HCT116 (cell line): Measurements from ENCODE around the gene NOS3. TPM values are rescaled to one million over a fixed set of nuclear protein-coding genes. Genes with fewer than 3 reads are reported as not detected.
A peak's percentile ranks its signal among the peaks of the same experiment; 100 is the strongest.

Experiments
- ATAC-seq: fragments of 200-7000 bp; cut with Tn5 transposase; 2 replicates; pipeline ENCODE4 v1.9.1; 2020; ENCODE audit warnings: mild to moderate bottlenecking, moderate library complexity
- BruUV-seq: library from RNA; stranded (reverse); fragments of 400-500 nt; replicated peaks from 2 replicates; lab custom pipeline; 2021; lab: Mats Ljungman, UMichigan
- CTCF ChIA-PET: fragments of 300-600 bp; sonication (Branson Sonifier 250); formaldehyde crosslinking; loops from one replicate; lab custom pipeline; 2021; ENCODE audit warnings: antibody characterized with exemption; lab: Charles Lee
- POLR2A ChIA-PET: fragments of 300-600, 350-600 bp; sonication (Branson Sonifier 250); formaldehyde crosslinking; loops from one replicate; lab custom pipeline; 2021; ENCODE audit warnings: antibody characterized with exemption; lab: Charles Lee
- RAD21 ChIA-PET, 2 experiments: fragments of 300-600 bp; sonication (Branson Sonifier 250); formaldehyde crosslinking; loops; one replicate each; lab custom pipeline; 2023; ENCODE audit warnings: low total read pairs in 2 of 2; ENCODE audit not compliant: uncharacterized antibody in 2 of 2, unreplicated experiment in 2 of 2, low non-redundant PET in 1 of 2; lab: Charles Lee
- DNase-seq: peaks from one replicate; pipeline ENCODE4 v3.0.0-alpha.2; 2010; ENCODE audit warnings: low read depth, low spot score
- H2AFZ ChIP-seq: fragments of 200-600 bp; shearing (Covaris generic), sonication (generic); 2 replicates; pipeline ENCODE4 v1.6.1; 2017; ENCODE audit warnings: low read depth, mixed run types, mixed read lengths, antibody characterized with exemption, low read length; ENCODE audit not compliant: poor library complexity, severe bottlenecking
- H3K27ac ChIP-seq: 2 replicates; pipeline ENCODE4 v1.5.1; 2012; ENCODE audit warnings: low read depth, low read length
- H3K27me3 ChIP-seq: fragments of 200-600 bp; sonication (generic); 2 replicates; pipeline ENCODE4 v1.6.1; 2016; ENCODE audit warnings: mixed run types, low read length, mixed read lengths; ENCODE audit not compliant: insufficient read depth
- H3K36me3 ChIP-seq, 2 experiments: fragments of 200-500 bp in 1 of 2; fragments of 200-600 bp in 1 of 2; sonication (Bioruptor generic) in 1 of 2; sonication (generic) in 1 of 2; 2 replicates each; pipeline versions ENCODE4 v1.5.1 to v1.6.1; 2014 to 2016; ENCODE audit warnings: low read length in 2 of 2, inconsistent platforms in 1 of 2, mixed read lengths in 1 of 2, mixed run types in 1 of 2; ENCODE audit not compliant: insufficient read depth in 2 of 2, control insufficient read depth in 1 of 2
- H3K4me1 ChIP-seq, 2 experiments: fragments of 200-600 bp in 1 of 2; sonication (generic) in 1 of 2; 2 replicates each; pipeline versions ENCODE4 v1.5.1 to v1.6.1; 2012 to 2017; ENCODE audit warnings: low read length in 2 of 2, inconsistent platforms in 1 of 2, mild to moderate bottlenecking in 1 of 2, mixed read lengths in 1 of 2, mixed run types in 1 of 2, moderate library complexity in 1 of 2; ENCODE audit not compliant: insufficient read depth in 2 of 2, control insufficient read depth in 1 of 2
- H3K4me2 ChIP-seq: fragments of 200-600 bp; sonication (generic); 2 replicates; pipeline ENCODE4 v1.6.1; 2017; ENCODE audit warnings: mixed run types, low read length, mixed read lengths
- H3K4me3 ChIP-seq, 2 experiments: fragments of 200-600 bp in 1 of 2; sonication (generic) in 1 of 2; replicated peaks in 1 of 2; 2 replicates each; pipeline ENCODE4 v1.5.1; 2011 to 2016; ENCODE audit warnings: low read length in 2 of 2, control low read depth in 1 of 2, low read depth in 1 of 2, mild to moderate bottlenecking in 1 of 2, mixed read lengths in 1 of 2, mixed run types in 1 of 2
- H3K79me2 ChIP-seq: fragments of 200-600 bp; sonication (generic); 2 replicates; pipeline ENCODE4 v1.6.1; 2017; ENCODE audit warnings: mild to moderate bottlenecking, mixed run types, low read length, moderate library complexity, mixed read lengths; ENCODE audit not compliant: insufficient read depth
- H3K9ac ChIP-seq: fragments of 200-600 bp; sonication (generic); 2 replicates; pipeline ENCODE4 v1.6.1; 2016; ENCODE audit warnings: low read length, mixed read lengths
- H3K9me2 ChIP-seq: fragments of 200-600 bp; sonication (generic), shearing (Covaris generic); 2 replicates; pipeline ENCODE4 v1.6.1; 2017; ENCODE audit warnings: mixed run types, mild to moderate bottlenecking, moderate library complexity; ENCODE audit not compliant: insufficient read depth
- H3K9me3 ChIP-seq, 2 experiments: fragments of 200-500 bp in 1 of 2; fragments of 200-600 bp in 1 of 2; sonication (Bioruptor generic) in 1 of 2; sonication (generic) in 1 of 2; 2 replicates each; pipeline ENCODE4 v1.6.1; 2014 to 2017; ENCODE audit warnings: low read length in 2 of 2, mixed read lengths in 2 of 2, inconsistent platforms in 1 of 2, low read depth in 1 of 2, mild to moderate bottlenecking in 1 of 2, mixed run types in 1 of 2, moderate library complexity in 1 of 2; ENCODE audit not compliant: control insufficient read depth in 1 of 2, insufficient read depth in 1 of 2
- H4K20me1 ChIP-seq: fragments of 200-600 bp; sonication (generic), shearing (Covaris generic); 2 replicates; pipeline ENCODE4 v1.6.1; 2017; ENCODE audit warnings: mixed run types, mild to moderate bottlenecking, moderate library complexity; ENCODE audit not compliant: insufficient read depth
- CTCF ChIP-seq, 3 experiments: fragments of 200-600 bp in 1 of 3; sonication (generic) in 1 of 3; IDR thresholded peaks in 2 of 3; conservative IDR thresholded peaks in 1 of 3; 2 replicates each; pipeline ENCODE4 v1.5.1; 2012 to 2017; ENCODE audit warnings: low read depth in 2 of 3, low read length in 2 of 3, antibody characterized with exemption in 1 of 3, borderline replicate concordance in 1 of 3, control low read depth in 1 of 3, mild to moderate bottlenecking in 1 of 3, mixed read lengths in 1 of 3, mixed run types in 1 of 3, moderate library complexity in 1 of 3; ENCODE audit not compliant: insufficient read depth in 1 of 3
- ELF1 ChIP-seq: IDR thresholded peaks from 2 replicates; pipeline ENCODE4 v1.6.1; 2012; ENCODE audit warnings: low read depth, borderline replicate concordance
- EZH2 ChIP-seq: fragments of 200-600 bp; sonication (generic); IDR thresholded peaks from 2 replicates; pipeline ENCODE4 v1.6.1; 2017; ENCODE audit warnings: antibody characterized with exemption, mixed run types
- EZH2phosphoT487 ChIP-seq: fragments of 200-600 bp; IDR thresholded peaks from 2 replicates; pipeline ENCODE4 v1.6.1; 2018; ENCODE audit warnings: antibody characterized with exemption, borderline replicate concordance
- FOSL1 ChIP-seq: IDR thresholded peaks from 2 replicates; pipeline ENCODE4 v1.6.1; 2012; ENCODE audit warnings: low read depth
- MAX ChIP-seq: IDR thresholded peaks from 2 replicates; pipeline ENCODE4 v1.6.1; 2012
- POLR2AphosphoS5 ChIP-seq: IDR thresholded peaks from 2 replicates; pipeline ENCODE4 v1.6.1; 2011; ENCODE audit warnings: mild to moderate bottlenecking, low read depth, low read length, moderate library complexity
- RAD21 ChIP-seq: IDR thresholded peaks from 2 replicates; pipeline ENCODE4 v1.6.1; 2012; ENCODE audit warnings: low read depth, mild to moderate bottlenecking
- SIN3A ChIP-seq: IDR thresholded peaks from 2 replicates; pipeline ENCODE4 v1.6.1; 2012; ENCODE audit warnings: low read depth
- SRF ChIP-seq: IDR thresholded peaks from 2 replicates; pipeline ENCODE4 v1.6.1; 2012; ENCODE audit warnings: low read depth
- TCF7L2 ChIP-seq: IDR thresholded peaks from 2 replicates; pipeline ENCODE4 v1.7.0; 2011; ENCODE audit warnings: borderline replicate concordance, inconsistent platforms; ENCODE audit not compliant: insufficient read depth, insufficient read length; ENCODE audit errors: extremely low read depth
- ZNF274 ChIP-seq: fragments of 200-500 bp; sonication (Bioruptor generic); IDR thresholded peaks from 2 replicates; pipeline ENCODE4 v1.6.1; 2014; ENCODE audit warnings: mild to moderate bottlenecking, low read depth, low read length, inconsistent platforms
- intact Hi-C: fragments of 100-400 bp; cut with micrococcal nuclease; formaldehyde crosslinking; loops from 2 replicates; pipeline ENCODE4 v1.10.0; 2022
- total RNA-seq: library from RNA; stranded (reverse); gene quantifications from one replicate; pipeline ENCODE4 v1.2.1, GENCODE V29; 2021; ENCODE audit not compliant: unreplicated experiment

Gene NOS3
- total RNA-seq, 1 experiment from 2014 or later, result 35.8 TPM

- TF ChIP-seq CTCF (IDR thresholded peaks at IDR 0.05 in 2 of 3, conservative IDR thresholded peaks at IDR 0.05 in 1 of 3; ENCODE audit: borderline replicate concordance in 1 of 3, insufficient read depth in 1 of 3, low read depth in 2 of 3, low read length in 2 of 3), result no peak
- TF ChIP-seq EZH2phosphoT487, result no peak
- TF ChIP-seq SRF, result no peak
- no peak for TF ChIP-seq ELF1
- TF ChIP-seq RAD21, result no peak
- TF ChIP-seq SIN3A, result no peak
These were observed 26.1 kb downstream of the NOS3 start (continued) for GRCh38 chr7:151016942-151017341.

GRCh38 chr7:151017370-151017952 is 26.6 kb downstream of the NOS3 start:
- Histone ChIP-seq H3K4me3 (no peak overlapping the region), H3K36me3 (no peaks in the 10 kb centered on the region), H3K9me2 (no peaks in the 10 kb centered on the region), H3K27ac (no peak overlapping the region), H3K4me2 (peak overlapping the region; percentile 60; the same call in 1 of the 2 replicates), H3K4me1 (peaks cover 0 to 29% of the 10 kb centered on the region in 2 experiments; a peak in 2 of 4 replicates), H3K79me2 (no peaks in the 10 kb centered on the region), H4K20me1 (no peaks in the 10 kb centered on the region), H3K9ac (no peak overlapping the region), H3K27me3 (no peaks in the 10 kb centered on the region), H2AFZ (no peak overlapping the region)
- CTCF ChIA-PET, result interaction anchor here (1.0 to 5.2 kb wide), 7 partner anchors 8 to 98 kb away, joined by 3 to 59 read pairs (median 4); partner anchors contain the start of gene ABCB8
- ATAC-seq (peak; percentile 2; the same call in 1 of the 2 replicates), DNase-seq (no peak)
- BruUV-seq, result no TSS peak
- intact Hi-C loops, result loop anchor here (5.0 to 10.0 kb wide), 2 partner anchors 120 to 243 kb away; no protein-coding TSS in a partner anchor
- POLR2A ChIA-PET, result interaction anchor here (2.0 kb wide), 1 partner anchor 43 kb away, joined by 5 read pairs; no protein-coding TSS in a partner anchor
- RAD21 ChIA-PET, result interaction anchor here in 1 of 2 experiments (1.0 kb wide), 1 partner anchor 55 kb away, joined by 3 read pairs; no protein-coding TSS in a partner anchor
- TF ChIP-seq SRF (no peak), POLR2AphosphoS5 (no peak), CTCF (IDR thresholded peaks at IDR 0.05 in 2 of 3, conservative IDR thresholded peaks at IDR 0.05 in 1 of 3; ENCODE audit: borderline replicate concordance in 1 of 3, insufficient read depth in 1 of 3, low read depth in 2 of 3, low read length in 2 of 3) (no peak), ZNF274 (no peak), MAX (no peak), EZH2 (no peak), FOSL1 (no peak), TCF7L2 (no peak)
- TF ChIP-seq, all 23 proteins: peak for 0
- H3K9me3 ChIP-seq, result no peaks in the 10 kb centered on the region
